Left hindlimb (tissue), 1 donor: ENCODE measurements around the gene KLHDC7B.
A peak's percentile ranks its signal among the peaks of the same experiment; 100 is the strongest.
"Not testable (repeated sequence)": the region's sequence is repeated elsewhere in the genome, so short reads cannot be mapped to it uniquely, and the experiment has no call there.

Source experiments
- DNase-seq: peaks from one replicate; pipeline ENCODE4 v3.0.0-alpha.2; 2018

KLHDC7B gene

GRCh38 chr22:50529897-50530579 is 15.7 kb upstream of the KLHDC7B start, which contains the start of gene TYMP:
Gene TYMP (minus strand): TSS chr22:50530012. CDS start chr22:50529709, 303 bp downstream.
- DNase-seq = peak; percentile 80

DNA sequence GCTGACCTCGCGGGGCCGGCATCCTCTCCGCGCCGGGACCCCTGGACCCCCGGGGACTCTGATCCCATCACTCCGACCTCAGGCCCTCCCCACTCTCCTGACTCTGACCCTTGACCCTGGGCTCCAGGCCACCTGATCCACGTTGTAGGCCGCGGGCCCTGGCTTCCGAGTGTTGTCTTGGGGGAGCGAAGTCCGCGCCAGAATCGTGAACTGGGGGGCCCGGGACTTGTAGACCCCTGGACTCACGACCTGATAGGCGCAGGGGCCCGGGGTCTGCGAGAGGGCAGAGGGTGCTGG is 15.2 kb upstream of the KLHDC7B start:
- peak; percentile 53 for DNase-seq

DNA sequence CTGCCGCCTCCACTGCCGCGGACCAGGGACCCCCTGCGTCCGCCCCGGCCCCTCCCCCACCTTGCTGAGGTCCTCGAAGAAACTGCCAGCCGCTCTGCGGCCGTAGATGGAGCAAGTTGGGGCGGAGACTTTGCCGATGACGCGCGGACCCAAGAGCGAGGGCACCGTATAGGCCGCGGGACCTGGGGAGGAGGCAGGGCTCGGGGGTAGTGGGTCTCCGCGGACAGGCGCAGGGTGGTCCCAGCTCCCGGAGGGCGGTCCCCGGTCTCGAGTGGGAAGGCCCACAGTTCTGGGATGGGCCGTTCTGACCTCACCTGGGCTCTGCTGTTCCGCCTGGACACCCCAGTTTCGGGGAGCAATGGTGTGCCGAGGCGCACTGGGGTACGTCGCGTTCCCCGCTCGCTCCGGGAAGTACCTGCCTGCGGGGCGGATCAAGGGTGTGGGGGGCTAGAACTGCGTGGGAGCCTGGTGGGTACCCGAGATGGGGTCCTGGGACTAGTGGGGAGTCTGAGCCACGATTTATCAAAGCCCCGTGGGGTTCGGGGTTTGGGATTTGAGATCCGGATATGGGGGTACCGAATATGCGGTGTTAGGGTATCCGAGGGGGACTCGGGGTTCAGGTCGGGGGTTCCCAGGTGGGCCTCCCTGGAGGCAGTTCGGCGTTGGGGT is 14.7 kb upstream of the KLHDC7B start:
- DNase-seq = peak; percentile 70

DNA sequence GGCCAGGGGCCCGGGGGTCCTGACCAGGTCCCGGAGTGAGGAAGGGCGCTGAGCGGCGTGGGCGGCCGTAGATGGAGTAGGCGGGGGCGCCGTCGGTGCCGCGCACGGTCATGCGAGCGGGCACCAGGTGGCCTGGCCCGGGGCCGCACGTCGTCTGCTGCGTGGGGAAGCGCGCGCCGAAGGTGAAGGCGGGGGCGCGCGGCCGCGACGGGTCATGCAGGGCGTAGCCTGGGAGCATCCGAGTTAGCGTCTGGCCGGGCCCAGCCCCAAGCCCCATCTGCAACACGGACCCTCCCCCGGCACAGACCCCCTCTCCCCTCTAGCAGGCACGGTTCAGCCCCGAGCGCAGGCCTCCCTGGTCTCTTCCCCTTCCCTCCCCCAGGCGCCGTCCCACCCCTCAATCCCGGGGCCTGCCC is 14.1 kb upstream of the KLHDC7B start:
- no peak for DNase-seq

DNA sequence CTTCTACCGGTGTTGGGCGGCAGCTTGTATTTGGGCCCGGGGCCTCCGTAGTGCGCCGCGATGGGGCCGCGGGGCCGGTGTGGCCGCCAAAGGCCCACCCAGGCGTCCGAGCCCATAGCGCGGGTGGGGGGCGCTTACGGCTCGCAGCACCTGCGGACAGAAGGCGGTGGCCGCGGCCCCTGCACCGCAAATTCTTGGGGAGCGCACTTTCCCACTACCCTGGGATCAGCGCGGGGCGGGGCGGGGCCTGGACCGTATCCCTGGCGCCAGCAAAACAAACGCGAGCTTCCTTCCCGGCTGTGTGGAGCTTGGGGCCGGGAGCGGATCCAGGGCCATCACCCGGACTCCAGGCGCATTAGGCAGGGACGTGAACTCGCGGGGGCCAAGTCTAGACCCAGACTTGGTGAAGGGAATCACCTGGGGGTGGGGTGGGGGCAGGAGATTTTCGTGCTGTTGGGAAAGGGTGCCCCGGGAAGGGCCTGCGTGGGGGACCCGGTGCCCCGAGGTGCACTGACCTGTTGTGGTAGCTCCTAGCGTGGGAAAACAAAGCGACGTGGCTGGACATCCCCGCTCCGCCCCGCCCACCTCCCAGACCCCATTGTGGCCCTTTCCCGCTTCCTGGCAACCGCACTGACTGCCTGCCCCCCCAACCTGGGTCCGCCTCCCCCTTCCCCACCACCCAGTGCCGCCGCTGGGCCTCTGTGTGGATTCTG is 13.6 kb upstream of the KLHDC7B start:
- peak; percentile 83 for DNase-seq

DNA sequence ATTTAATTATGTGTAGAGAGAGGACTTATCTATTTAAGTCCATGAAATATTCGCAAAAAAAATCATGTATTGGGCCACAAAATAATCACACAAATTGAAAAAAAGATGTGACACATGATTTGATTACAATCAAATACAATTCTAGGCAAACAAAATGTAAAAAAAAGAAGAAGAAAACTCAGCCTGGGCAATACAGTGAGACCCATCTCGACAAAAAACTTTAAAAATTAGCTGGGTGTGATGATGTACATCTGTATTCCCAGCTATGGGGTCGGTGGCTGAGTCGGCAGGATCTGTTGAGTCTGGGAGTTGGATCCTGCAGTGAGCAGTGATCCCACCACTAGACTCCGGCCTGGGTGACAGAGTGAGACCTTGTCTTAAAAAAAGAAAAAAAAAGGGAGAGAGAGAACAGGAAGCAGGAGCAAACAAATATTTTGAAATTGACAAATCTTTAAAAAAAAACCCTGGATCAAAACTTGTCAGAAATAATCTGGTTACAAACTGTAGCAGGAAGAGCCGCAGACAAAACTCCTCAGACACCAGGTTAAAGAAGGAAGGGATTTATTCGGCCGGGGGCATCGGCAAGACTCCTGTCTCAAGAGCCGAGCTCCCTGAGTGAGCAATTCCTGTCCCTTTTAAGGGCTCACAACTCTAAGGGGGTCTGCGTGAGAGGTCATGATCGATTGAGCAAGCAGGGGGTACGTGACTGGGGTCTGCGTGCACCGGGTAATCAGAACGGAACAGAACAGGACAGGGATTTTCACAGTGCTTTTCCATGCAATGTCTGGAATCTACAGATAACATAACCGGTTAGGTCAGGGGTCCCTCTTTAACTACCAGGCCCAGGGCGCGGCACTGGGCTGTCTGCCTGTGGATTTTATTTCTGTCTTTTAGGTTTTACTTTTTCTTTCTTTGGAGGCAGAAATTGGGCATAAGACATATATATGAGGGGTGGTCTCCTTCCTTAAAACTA is 12.6 kb upstream of the KLHDC7B start:
- DNase-seq = no peak

GRCh38 chr22:50533856-50534711 is 11.6 kb upstream of the KLHDC7B start:
- not testable (repeated sequence) for DNase-seq

DNA sequence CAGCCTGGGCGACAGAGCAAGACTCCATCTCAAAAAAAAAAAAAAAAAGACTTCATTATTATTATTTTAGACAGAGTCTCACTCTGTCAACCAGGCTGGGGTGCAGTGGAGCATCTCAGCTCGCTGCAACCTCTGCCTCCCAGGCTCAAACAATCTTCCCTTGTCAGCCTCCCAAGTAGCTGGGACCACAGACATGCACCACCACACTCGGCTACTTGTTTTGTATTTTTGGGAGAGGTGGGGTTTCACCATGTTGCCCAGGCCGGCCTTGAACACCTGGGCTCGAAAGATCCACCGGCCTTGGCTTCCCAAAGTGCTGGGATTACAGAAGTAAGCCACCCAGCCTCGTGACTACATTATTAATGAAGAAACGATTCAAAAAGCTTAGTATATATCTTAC is 10.6 kb upstream of the KLHDC7B start:
- no peak for DNase-seq

GRCh38 chr22:50536226-50536625 is 9.5 kb upstream of the KLHDC7B start:
- no peak for DNase-seq

DNA sequence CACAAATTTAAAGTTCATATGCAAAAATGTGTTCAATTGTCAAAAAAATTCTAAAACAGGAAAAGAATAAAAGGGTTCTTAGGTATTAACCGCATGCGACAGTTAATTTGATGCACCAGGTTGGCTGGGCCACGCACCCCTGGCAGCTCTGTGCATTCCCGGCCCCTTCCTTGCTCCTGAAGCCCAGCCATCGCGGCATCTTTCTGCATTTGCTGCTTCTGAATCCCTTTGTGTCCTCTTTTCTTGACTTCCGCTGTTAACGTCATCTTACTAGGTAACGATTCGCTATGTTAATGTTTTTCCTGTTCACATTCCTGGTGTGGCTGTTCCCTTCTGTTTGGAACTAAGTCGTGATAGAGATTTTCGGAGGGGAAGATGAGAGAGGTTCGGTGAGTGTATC is 7.9 kb upstream of the KLHDC7B start:
- DNase-seq = no peak

DNA sequence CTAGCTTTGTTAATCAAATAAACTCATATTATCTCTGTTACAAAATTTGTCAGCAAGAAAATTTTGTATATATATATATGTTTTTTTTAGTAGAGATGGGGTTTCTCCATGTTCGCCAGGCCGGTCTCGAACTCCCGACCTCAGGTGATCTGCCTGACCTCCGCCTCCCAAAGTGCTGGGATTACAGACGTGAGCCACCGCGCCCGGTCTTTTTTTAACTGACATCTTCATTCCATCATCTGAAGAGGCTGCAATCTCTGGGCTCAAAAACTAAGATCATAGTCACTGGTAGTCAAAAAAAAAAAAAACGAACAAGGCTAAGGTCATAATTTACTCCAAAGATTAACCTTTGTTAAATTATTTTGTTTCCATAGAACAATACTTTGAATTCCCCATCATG is 5.3 kb upstream of the KLHDC7B start:
- peak; percentile 2 for DNase-seq

DNA sequence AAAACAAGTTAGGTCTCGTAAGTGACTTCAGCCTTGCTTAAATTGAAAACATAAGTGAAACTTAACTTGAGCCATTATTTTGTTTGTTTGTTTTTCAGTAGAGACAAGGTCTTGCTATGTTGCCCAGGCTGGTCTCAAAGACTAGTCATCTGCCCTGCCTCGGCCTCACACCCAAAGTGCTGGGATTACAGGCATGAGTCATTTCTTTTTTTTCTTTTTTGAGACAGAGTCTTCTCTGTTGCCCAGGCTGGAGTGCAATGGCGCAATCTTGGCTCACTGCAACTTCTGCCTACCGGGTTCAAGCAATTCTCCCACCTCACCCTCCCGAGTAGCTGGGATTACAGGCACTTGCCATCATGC is 4.1 kb upstream of the KLHDC7B start:
- DNase-seq = peak; percentile 14

DNA sequence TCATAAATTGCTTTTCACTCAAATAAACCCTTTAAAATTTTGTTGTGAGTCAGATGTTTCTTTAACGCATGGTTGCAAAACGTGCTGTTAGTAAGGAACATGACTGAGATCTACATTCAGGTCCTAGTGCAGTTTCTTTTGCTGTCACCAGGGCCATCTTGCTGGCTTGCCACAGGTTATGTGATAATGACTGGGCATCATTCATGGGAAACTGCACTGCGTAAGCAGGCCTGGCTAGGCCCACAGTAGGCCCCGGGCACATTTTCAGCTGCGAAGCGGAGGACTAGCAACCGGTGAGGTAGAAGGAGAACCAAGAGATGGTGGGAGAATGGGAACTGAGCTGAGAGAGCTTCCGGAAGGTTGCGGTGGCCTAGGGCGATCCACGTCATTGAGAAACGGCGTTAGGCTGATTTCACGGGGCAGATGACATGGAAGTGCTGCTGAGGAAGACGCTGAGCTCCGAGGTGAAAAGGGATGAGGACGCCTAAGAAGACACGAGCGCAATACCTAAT is 3.2 kb upstream of the KLHDC7B start:
- peak; percentile 25 for DNase-seq

- no peak for DNase-seq
These were observed 1.5 kb upstream of the KLHDC7B start for GRCh38 chr22:50544078-50544745.

GRCh38 chr22:50544746-50545253 is 899 bp upstream of the KLHDC7B start:
- DNase-seq = no peak

- peak; percentile 26 for DNase-seq
These were observed 895 bp downstream of the KLHDC7B start for GRCh38 chr22:50546326-50547262.

DNA sequence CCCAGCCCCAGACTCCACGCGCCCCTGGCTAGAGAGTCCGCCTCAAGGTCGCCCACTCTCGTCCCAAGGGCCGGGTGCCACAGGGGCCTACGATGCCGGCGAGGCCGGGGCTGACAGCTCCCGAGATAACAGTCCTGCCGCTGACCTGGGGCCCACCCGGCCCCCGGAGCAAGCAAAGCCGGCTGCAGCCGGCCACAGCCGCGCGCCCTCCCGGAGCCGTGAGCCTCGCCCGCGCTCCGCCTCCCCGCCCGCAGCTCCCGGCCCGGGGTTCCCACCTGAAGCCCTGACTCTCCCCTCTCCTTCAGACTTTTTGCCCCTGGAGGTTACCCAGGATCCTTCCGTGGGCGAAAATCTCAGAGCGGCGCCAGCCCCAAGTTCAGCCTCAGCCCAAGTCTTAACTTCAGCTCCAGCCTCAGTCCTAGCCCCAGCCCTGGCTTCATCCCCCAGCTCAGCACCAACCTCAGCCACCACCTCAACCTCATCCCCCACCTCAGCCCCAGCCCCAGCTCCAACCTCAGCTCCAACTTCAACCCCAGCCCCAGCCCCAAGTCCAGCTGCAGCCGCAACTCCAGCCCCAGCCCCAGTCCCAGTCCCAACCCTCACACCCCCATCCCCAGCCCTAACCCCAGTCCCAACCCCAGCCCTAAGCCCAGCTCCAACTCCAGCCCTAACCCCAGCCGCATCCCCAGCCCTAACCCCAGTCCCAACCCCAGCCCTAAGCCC is 1.7 kb downstream of the KLHDC7B start:
- DNase-seq = peak; percentile 17

DNA sequence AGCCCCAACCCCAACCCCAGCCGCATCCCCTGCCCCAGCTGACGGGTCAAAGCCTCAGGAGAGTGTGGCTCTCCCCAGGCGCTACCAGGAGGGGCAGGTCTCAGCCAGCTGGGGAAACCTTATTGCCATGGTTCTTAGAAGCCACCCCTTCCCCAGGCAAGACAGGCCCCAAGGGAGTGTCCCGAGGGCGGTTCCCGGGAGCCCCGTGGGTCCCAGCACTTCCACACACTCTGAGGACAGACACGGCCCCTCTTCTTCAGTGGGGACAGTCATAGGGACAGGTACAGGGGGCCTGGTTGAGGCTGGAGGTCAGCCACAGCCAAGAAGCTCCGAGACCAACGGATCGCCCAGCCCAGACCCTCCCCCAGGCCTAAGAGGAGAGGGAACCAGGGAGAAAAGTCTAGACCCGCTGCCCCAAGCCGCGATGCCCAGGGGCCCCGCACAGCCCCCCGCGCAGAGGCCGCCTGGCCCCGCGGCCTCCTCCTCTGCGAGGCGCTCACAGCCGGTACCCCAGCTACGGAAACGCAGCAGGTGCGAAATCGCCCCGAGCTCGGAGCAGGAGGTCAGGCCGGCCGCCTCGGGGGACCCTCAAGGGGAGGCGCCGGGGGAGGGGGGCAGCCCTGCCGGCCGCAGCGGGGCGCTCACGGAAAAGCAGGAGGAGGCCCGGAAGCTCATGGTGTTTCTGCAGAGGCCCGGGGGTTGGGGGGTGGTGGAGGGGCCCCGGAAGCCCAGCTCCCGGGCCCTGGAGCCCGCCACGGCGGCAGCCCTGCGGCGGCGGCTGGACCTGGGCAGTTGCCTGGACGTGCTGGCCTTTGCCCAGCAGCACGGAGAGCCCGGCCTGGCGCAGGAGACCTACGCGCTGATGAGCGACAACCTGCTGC is 2.6 kb downstream of the KLHDC7B start:
- DNase-seq = peak; percentile 34
